Endothelial cell of umbilical vein (primary cell): ENCODE results near the gene FZD10. TPM values are rescaled to one million over a fixed set of nuclear protein-coding genes. Genes with fewer than 3 reads are reported as not detected.

Experiments
- BruUV-seq: library from RNA; stranded (reverse); fragments of 400-500 nt; replicated peaks from 2 replicates; lab custom pipeline; 2021; lab: Mats Ljungman, UMichigan
- CTCF ChIA-PET: fragments of 300-600, 350-600 bp; sonication (Branson Sonifier 250); formaldehyde crosslinking; loops from one replicate; lab custom pipeline; 2021; ENCODE audit warnings: antibody characterized with exemption, inconsistent platforms; lab: Charles Lee
- POLR2A ChIA-PET: fragments of 300-600, 350-600 bp; sonication (Branson Sonifier 250); formaldehyde crosslinking; loops from one replicate; lab custom pipeline; 2021; ENCODE audit warnings: antibody characterized with exemption, inconsistent platforms; lab: Charles Lee
- DNase-seq: peaks from one replicate; pipeline ENCODE4 v3.0.0-alpha.2; 2011; ENCODE audit warnings: low read depth, low spot score
- FAIRE-seq: peaks from 2 replicates; lab custom pipeline; 2011; peaks lifted over from hg19 to GRCh38; lab: Jason Lieb, UNC
- H2AFZ ChIP-seq: 2 replicates; pipeline ENCODE4 v1.6.0; 2012; ENCODE audit warnings: low read depth, low read length, control low read depth, inconsistent platforms
- H3K27ac ChIP-seq: 2 replicates; pipeline ENCODE4 v1.5.1; 2011; ENCODE audit warnings: low read depth, mild to moderate bottlenecking, control low read depth, low read length, moderate library complexity; ENCODE audit not compliant: insufficient read depth
- H3K27me3 ChIP-seq, 2 experiments: 2 replicates each; pipeline versions ENCODE4 v1.6.0 to v1.6.1; 2011; ENCODE audit warnings: low read length in 2 of 2, mixed read lengths in 1 of 2; ENCODE audit not compliant: control insufficient read depth in 2 of 2, insufficient read depth in 2 of 2
- H3K36me3 ChIP-seq, 2 experiments: 2 replicates in 1 of 2; 3 replicates in 1 of 2; pipeline ENCODE4 v1.5.1; 2011; ENCODE audit warnings: low read length in 2 of 2, mild to moderate bottlenecking in 1 of 2, moderate library complexity in 1 of 2; ENCODE audit not compliant: control insufficient read depth in 2 of 2, insufficient read depth in 2 of 2; ENCODE audit errors: extremely low read depth in 1 of 2
- H3K4me1 ChIP-seq: 3 replicates; pipeline ENCODE4 v1.5.1; 2011; ENCODE audit warnings: mild to moderate bottlenecking, low read length; ENCODE audit not compliant: control insufficient read depth, insufficient read depth; ENCODE audit errors: extremely low read depth
- H3K4me2 ChIP-seq: 2 replicates; pipeline ENCODE4 v1.6.1; 2011; ENCODE audit warnings: low read length, control low read depth, mixed read lengths; ENCODE audit not compliant: insufficient read depth
- H3K4me3 ChIP-seq, 3 experiments: fragments of 200-600 bp in 1 of 3; sonication (generic), shearing (Covaris generic) in 1 of 3; replicated peaks in 1 of 3; 2 replicates each; pipeline ENCODE4 v1.5.1; 2011 to 2016; ENCODE audit warnings: control low read depth in 3 of 3, low read length in 3 of 3, mild to moderate bottlenecking in 2 of 3, inconsistent platforms in 1 of 3, low read depth in 1 of 3, moderate library complexity in 1 of 3; ENCODE audit not compliant: insufficient read depth in 1 of 3
- H3K79me2 ChIP-seq: 2 replicates; pipeline ENCODE4 v1.6.0; 2012; ENCODE audit warnings: low read length, inconsistent platforms; ENCODE audit not compliant: control insufficient read depth, insufficient read depth
- H3K9ac ChIP-seq: replicated peaks from 2 replicates; pipeline ENCODE3; 2011; ENCODE audit warnings: low read length, control low read depth; ENCODE audit not compliant: insufficient read depth; ENCODE audit errors: extremely low read depth
- H3K9me1 ChIP-seq: replicated peaks from 3 replicates; pipeline ENCODE4 v1.6.0; 2011; ENCODE audit warnings: mild to moderate bottlenecking, low read length; ENCODE audit not compliant: control insufficient read depth, insufficient read depth; ENCODE audit errors: extremely low read depth
- H3K9me3 ChIP-seq: replicated peaks from 2 replicates; pipeline ENCODE4 v1.5.1; 2012; ENCODE audit warnings: low read length, inconsistent platforms; ENCODE audit not compliant: control insufficient read depth, insufficient read depth
- H4K20me1 ChIP-seq: replicated peaks from 2 replicates; pipeline ENCODE3; 2011; ENCODE audit warnings: mild to moderate bottlenecking, low read length; ENCODE audit not compliant: control insufficient read depth, insufficient read depth; ENCODE audit errors: extremely low read depth
- EZH2 ChIP-seq: IDR thresholded peaks from 2 replicates; pipeline ENCODE4 v1.6.1; 2012; ENCODE audit warnings: borderline replicate concordance, low read depth, mild to moderate bottlenecking, moderate library complexity, low read length, inconsistent platforms; ENCODE audit not compliant: severe bottlenecking
- FOS ChIP-seq: IDR thresholded peaks from 2 replicates; pipeline ENCODE4 v1.6.1; 2011; ENCODE audit warnings: mild to moderate bottlenecking, low read length, moderate library complexity, borderline replicate concordance; ENCODE audit not compliant: insufficient read depth
- GATA2 ChIP-seq: IDR thresholded peaks from 2 replicates; pipeline ENCODE4 v1.7.0; 2011; ENCODE audit warnings: low read depth, mild to moderate bottlenecking, moderate library complexity, mixed read lengths, low read length; ENCODE audit not compliant: insufficient read length, insufficient read depth
- JUN ChIP-seq: IDR thresholded peaks from 2 replicates; pipeline ENCODE4 v1.6.1; 2011; ENCODE audit warnings: borderline replicate concordance, low read depth; ENCODE audit not compliant: insufficient read length, insufficient read depth
- MAX ChIP-seq: IDR thresholded peaks from 2 replicates; pipeline ENCODE4 v1.6.1; 2011; ENCODE audit not compliant: insufficient read depth, insufficient read length
- MYC ChIP-seq: IDR thresholded peaks from one replicate; pipeline ENCODE4 v1.6.1; 2011; ENCODE audit warnings: mild to moderate bottlenecking, low read depth, low read length
- POLR2A ChIP-seq: IDR thresholded peaks from 2 replicates; pipeline ENCODE4 v1.6.1; 2012; ENCODE audit warnings: low read depth, mild to moderate bottlenecking, control low read depth, low read length
- POLR2AphosphoS5 ChIP-seq: IDR thresholded peaks from 2 replicates; pipeline ENCODE4 v1.6.1; 2012; ENCODE audit warnings: low read depth, mild to moderate bottlenecking, control low read depth, low read length, moderate library complexity; ENCODE audit not compliant: insufficient read depth
- dilution Hi-C: fragments of 300-500 bp; cut with MboI; formaldehyde crosslinking; loops from one replicate; pipeline ENCODE4 v1.15.0; 2019; ENCODE audit warnings: low sequenced_read_pairs; ENCODE audit not compliant: extremely low pct_ligation_motif_present
- intact Hi-C: fragments of 100-400 bp; cut with micrococcal nuclease; formaldehyde crosslinking; loops from one replicate; pipeline ENCODE4 v1.10.0; 2022
- polyA plus RNA-seq, 4 experiments: library from polyadenylated mRNA; depleted of rRNA in 3 of 4; stranded (reverse) in 3 of 4; unstranded in 1 of 4; fragments of >200 nt; gene quantifications; 2 replicates each; pipeline versions ENCODE4 v1.2.1 to v1.2.3, GENCODE V29; 2011 to 2012; ENCODE audit warnings: missing spikeins in 1 of 4
- total RNA-seq: library from RNA; stranded (reverse); gene quantifications from 2 replicates; pipeline ENCODE4 v1.2.3, GENCODE V29; 2021
- TF ChIP-seq, protein P1 (sequence below), 2 donors: IDR thresholded peaks; 1 replicate in 1 of 2; 2 replicates in 1 of 2; pipeline ENCODE4 v1.5.1; 2011; ENCODE audit warnings: low read length in 2 of 2, mild to moderate bottlenecking in 2 of 2, moderate library complexity in 2 of 2, control low read depth in 1 of 2, inconsistent platforms in 1 of 2, low read depth in 1 of 2; ENCODE audit not compliant: insufficient read depth in 1 of 2; ENCODE audit errors: extremely low read depth in 1 of 2

The FZD10 gene
- total and polyA plus RNA-seq, 2 donors (not counting 3 experiments of a cell fraction or from before 2014, with no cell fraction given), result not detected

GRCh38 chr12:130139567-130140421 lies 22.5 kb upstream of the FZD10 start:
- FAIRE-seq (no peak), DNase-seq (no peak)
- CTCF ChIA-PET, result no interaction called here

More at GRCh38 chr12:130139567-130140421, 22.5 kb upstream of the FZD10 start:
- Histone ChIP-seq H3K4me3 (no peak overlapping the region), H3K9ac (no peak overlapping the region), H3K9me1 (no peaks in the 10 kb centered on the region), H3K27me3 (no peaks in the 10 kb centered on the region), H3K27ac (no peak overlapping the region), H3K36me3 (no peaks in the 10 kb centered on the region), H3K9me3 (peaks cover 6% of the 10 kb centered on the region), H2AFZ (no peak overlapping the region), H3K79me2 (no peaks in the 10 kb centered on the region), H4K20me1 (no peaks in the 10 kb centered on the region), H3K4me2 (no peak overlapping the region), H3K4me1 (no peaks in the 10 kb centered on the region)
- no TSS peak for BruUV-seq
- dilution Hi-C loops, result no loop called here
- TF ChIP-seq MAX, result no peak
- no peak for TF ChIP-seq POLR2A
- TF ChIP-seq EZH2, result no peak
- TF ChIP-seq FOS, result no peak
- TF ChIP-seq MYC, result no peak
- TF ChIP-seq, protein P1, sequence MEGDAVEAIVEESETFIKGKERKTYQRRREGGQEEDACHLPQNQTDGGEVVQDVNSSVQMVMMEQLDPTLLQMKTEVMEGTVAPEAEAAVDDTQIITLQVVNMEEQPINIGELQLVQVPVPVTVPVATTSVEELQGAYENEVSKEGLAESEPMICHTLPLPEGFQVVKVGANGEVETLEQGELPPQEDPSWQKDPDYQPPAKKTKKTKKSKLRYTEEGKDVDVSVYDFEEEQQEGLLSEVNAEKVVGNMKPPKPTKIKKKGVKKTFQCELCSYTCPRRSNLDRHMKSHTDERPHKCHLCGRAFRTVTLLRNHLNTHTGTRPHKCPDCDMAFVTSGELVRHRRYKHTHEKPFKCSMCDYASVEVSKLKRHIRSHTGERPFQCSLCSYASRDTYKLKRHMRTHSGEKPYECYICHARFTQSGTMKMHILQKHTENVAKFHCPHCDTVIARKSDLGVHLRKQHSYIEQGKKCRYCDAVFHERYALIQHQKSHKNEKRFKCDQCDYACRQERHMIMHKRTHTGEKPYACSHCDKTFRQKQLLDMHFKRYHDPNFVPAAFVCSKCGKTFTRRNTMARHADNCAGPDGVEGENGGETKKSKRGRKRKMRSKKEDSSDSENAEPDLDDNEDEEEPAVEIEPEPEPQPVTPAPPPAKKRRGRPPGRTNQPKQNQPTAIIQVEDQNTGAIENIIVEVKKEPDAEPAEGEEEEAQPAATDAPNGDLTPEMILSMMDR (IDR thresholded peaks at IDR 0.05; ENCODE audit: extremely low read depth in 1 of 2, insufficient read depth in 1 of 2, low read depth in 1 of 2, low read length in 2 of 2), result no peak
- no peak for TF ChIP-seq JUN
- TF ChIP-seq POLR2AphosphoS5, result no peak
- TF ChIP-seq GATA2, result no peak
- POLR2A ChIA-PET, result no interaction called here
- intact Hi-C loops, result no loop called here
